GM12878 (cell line): Measurements from ENCODE around the gene FAM118B. TPM values are rescaled to one million over a fixed set of nuclear protein-coding genes. Genes with fewer than 3 reads are reported as not detected.

Experiments used
- BACH1 ChIP-seq: fragments of 450-650 bp; IDR thresholded peaks from 2 replicates; pipeline ENCODE4 v1.6.1; 2017; ENCODE audit warnings: mild to moderate bottlenecking, borderline replicate concordance
- BCLAF1 ChIP-seq: fragments of 450-650 bp; IDR thresholded peaks from 2 replicates; pipeline ENCODE4 v1.6.1; 2017; ENCODE audit warnings: antibody characterized with exemption, mild to moderate bottlenecking, moderate library complexity
- CHD4 ChIP-seq: fragments of 200-600 bp; sonication (generic); IDR thresholded peaks from 2 replicates; pipeline ENCODE4 v1.6.1; 2016; ENCODE audit warnings: mild to moderate bottlenecking
- CREM ChIP-seq: IDR thresholded peaks from 2 replicates; pipeline ENCODE4 v1.6.1; 2014; ENCODE audit warnings: antibody characterized with exemption, low read depth
- CUX1 ChIP-seq: IDR thresholded peaks from 2 replicates; pipeline ENCODE4 v1.6.1; 2012; ENCODE audit warnings: improper control_type of control experiment, low read depth, low read length; ENCODE audit not compliant: insufficient replicate concordance
- EP300 ChIP-seq, 2 experiments: fragments of 150-350 bp in 1 of 2; IDR thresholded peaks; 2 replicates each; pipeline ENCODE4 v1.6.1; 2011 to 2012; ENCODE audit warnings: low read depth in 2 of 2, low read length in 2 of 2, borderline replicate concordance in 1 of 2, improper control_type of control experiment in 1 of 2, inconsistent platforms in 1 of 2; ENCODE audit not compliant: control insufficient read depth in 1 of 2
- HDAC2 ChIP-seq: fragments of 200-600 bp; sonication (generic); IDR thresholded peaks from 2 replicates; pipeline ENCODE4 v1.6.1; 2017
- MEF2B ChIP-seq: fragments of 450-650 bp; IDR thresholded peaks from 2 replicates; pipeline ENCODE4 v1.6.1; 2018; ENCODE audit warnings: mild to moderate bottlenecking, moderate library complexity; ENCODE audit not compliant: partially characterized antibody, poor library complexity, severe bottlenecking
- MYB ChIP-seq: fragments of 150-350 bp; IDR thresholded peaks from 2 replicates; pipeline ENCODE4 v1.6.1; 2014; ENCODE audit warnings: mild to moderate bottlenecking, low read depth, low read length, borderline replicate concordance
- NFYA ChIP-seq: IDR thresholded peaks from 2 replicates; pipeline ENCODE4 v1.6.1; 2011; ENCODE audit warnings: low read depth, mild to moderate bottlenecking, low read length, improper control_type of control experiment, borderline replicate concordance
- NR2F1 ChIP-seq: fragments of 450-650 bp; conservative IDR thresholded peaks from 2 replicates; pipeline ENCODE4 v1.6.1; 2017; ENCODE audit warnings: mild to moderate bottlenecking
- SIN3A ChIP-seq: IDR thresholded peaks from 2 replicates; pipeline ENCODE4 v1.6.1; 2012; ENCODE audit warnings: low read depth, low read length, improper control_type of control experiment
- TARDBP ChIP-seq: IDR thresholded peaks from 2 replicates; pipeline ENCODE4 v1.6.1; 2016; ENCODE audit warnings: borderline replicate concordance
- TBL1XR1 ChIP-seq: IDR thresholded peaks from 2 replicates; pipeline ENCODE4 v1.6.1; 2012; ENCODE audit warnings: low read depth, low read length, improper control_type of control experiment
- TCF12 ChIP-seq: IDR thresholded peaks from 2 replicates; pipeline ENCODE4 v1.6.1; 2011; ENCODE audit warnings: low read depth, mild to moderate bottlenecking, low read length
- YBX1 ChIP-seq: fragments of 450-650 bp; IDR thresholded peaks from 2 replicates; pipeline ENCODE4 v1.6.1; 2016; ENCODE audit warnings: antibody characterized with exemption
- ZNF217 ChIP-seq: fragments of 450-650 bp; IDR thresholded peaks from 2 replicates; pipeline ENCODE4 v1.6.1; 2017; ENCODE audit warnings: antibody characterized with exemption, mild to moderate bottlenecking
- ZNF687 ChIP-seq: fragments of 450-650 bp; IDR thresholded peaks from 2 replicates; pipeline ENCODE4 v1.6.1; 2017; ENCODE audit warnings: mild to moderate bottlenecking, moderate library complexity
- polyA plus RNA-seq, 11 experiments: library from polyadenylated mRNA; depleted of rRNA in 4 of 11; unstranded in 6 of 11; stranded (reverse) in 5 of 11; fragments of >200 nt; fragmentation: Nextera tagmentation in 4 of 11; fragmentation: Illumina TruSeq in 1 of 11; extraction: Ambion mirVana in 4 of 11; extraction: Trizol in 1 of 11; gene quantifications; 1 replicate in 1 of 11; 2 replicates in 10 of 11; pipeline versions ENCODE4 v1.2.1 to v1.2.3, GENCODE V29; 2011 to 2016; ENCODE audit warnings: inconsistent platforms in 2 of 11, missing spikeins in 2 of 11, low read depth in 1 of 11
- total RNA-seq, 4 experiments: library from RNA; depleted of rRNA in 3 of 4; stranded (reverse); fragments of >200 nt in 3 of 4; fragmentation: Illumina TruSeq in 1 of 4; extraction: Trizol in 1 of 4; gene quantifications; 2 replicates each; pipeline versions ENCODE4 v1.2.1 to v1.2.3, GENCODE V29; 2013 to 2021

Gene FAM118B
- total and polyA plus RNA-seq, 10 of the 15 experiments (the other 5 are each of a cell fraction or from before 2014, with no cell fraction given): 12.8 to 29.7 (median 16.5) TPM

- no peak for TF ChIP-seq MYB
- TF ChIP-seq ZNF687: peak; percentile 95
- TF ChIP-seq TCF12: no peak
- no peak for TF ChIP-seq NFYA
- TF ChIP-seq BCLAF1: no peak
- no peak for TF ChIP-seq YBX1
- TF ChIP-seq TBL1XR1: 0 out of 2 replicates have a peak, but pooled peaks have one; percentile 26
- no peak for TF ChIP-seq TARDBP
- no peak for TF ChIP-seq CHD4
- TF ChIP-seq NR2F1: 0 out of 2 replicates have a peak, but pooled peaks have one; percentile 16
- no peak for TF ChIP-seq SIN3A
- TF ChIP-seq HDAC2: no peak
- TF ChIP-seq CREM: 0 out of 2 replicates have a peak, but pooled peaks have one; percentile 13
- no peak for TF ChIP-seq CUX1
- peak; percentile 82; the same call in 1 of the 2 replicates for TF ChIP-seq BACH1
- TF ChIP-seq EP300 (IDR thresholded peaks at IDR 0.05; ENCODE audit: borderline replicate concordance in 1 of 2, control insufficient read depth in 1 of 2, low read depth in 2 of 2, low read length in 2 of 2): no peak
- TF ChIP-seq ZNF217: no peak
- TF ChIP-seq MEF2B: peak; percentile 23
Observed at GRCh38 chr11:126303623-126304456, 92.3 kb downstream of the FAM118B start, which contains the start of gene DCPS (continued).
